ENCODE measurements around the gene FASTKD1. TPM values are rescaled to one million over a fixed set of nuclear protein-coding genes. Genes with fewer than 3 reads are reported as not detected.

Gene FASTKD1
- polyA plus RNA-seq, 3 donors, result 9.1 to 16.9 (median 14.3) TPM

- Histone ChIP-seq H3K4me3 (replicated peaks in 1 of 3; ENCODE audit: low read depth in 2 of 3, low read length in 3 of 3) (no peak overlapping the region), H3K36me3 (replicated peaks in 1 of 2; ENCODE audit: control insufficient read depth in 1 of 2, insufficient read depth in 2 of 2, low read length in 2 of 2) (peaks cover 0 to 4% of the 10 kb centered on the region in 2 donors), H3K4me1 (ENCODE audit: control insufficient read depth in 1 of 2, insufficient read depth in 2 of 2, low read length in 2 of 2) (peaks cover 27% of the 10 kb centered on the region in 2 donors), H3K9me3 (replicated peaks in 1 of 2; ENCODE audit: control insufficient read depth in 1 of 2, insufficient read depth in 1 of 2, low read length in 2 of 2) (no peaks in the 10 kb centered on the region), H3K27ac (ENCODE audit: low read depth in 1 of 2, low read length in 2 of 2) (peak overlapping the region; percentile 32 to 58), H3K4me2 (replicated peaks; ENCODE audit: extremely low read depth, low read length, poor library complexity, severe bottlenecking) (no peak overlapping the region), H4K20me1 (ENCODE audit: insufficient read depth, low read length) (peaks cover 81% of the 10 kb centered on the region), H3K9ac (ENCODE audit: insufficient read depth, low read length, poor library complexity, severe bottlenecking) (no peak overlapping the region), H3K27me3 (ENCODE audit: control insufficient read depth in 2 of 2, insufficient read depth in 2 of 2, low read length in 2 of 2) (no peaks in the 10 kb centered on the region), H2AFZ (ENCODE audit: insufficient read depth, low read depth, low read length, poor library complexity, severe bottlenecking) (no peak overlapping the region), H3K79me2 (ENCODE audit: insufficient read depth, low read length) (peaks cover 100% of the 10 kb centered on the region)
- WGBS (ENCODE audit: insufficient coverage), result 70% methylated on average over 2 of the region's 8 CpGs
- no peak for DNase-seq
- Mint-ChIP-seq H3K4me3 (no peak overlapping the region), H3K9me3 (peaks cover 0 to 3% (median 0%) of the 10 kb centered on the region in 7 donors), H3K27me3 (ENCODE audit: low read depth in 3 of 3) (no peaks in the 10 kb centered on the region), H3K36me3 (peaks cover 4 to 5% of the 10 kb centered on the region in 2 donors), H3K27ac (peak overlapping the region in 5 of 7 donors; percentile 61 to 71 (median 66)), H3K4me1 (peaks cover 37% of the 10 kb centered on the region)
- TF ChIP-seq CTCF (IDR thresholded peaks at IDR 0.05), result no peak
- intact Hi-C loops (cut with micrococcal nuclease), result no loop called here
Measured at GRCh38 chr2:169590804-169591203, 17.1 kb upstream of the FASTKD1 start.

- Histone ChIP-seq H3K9ac (ENCODE audit: insufficient read depth, low read length, poor library complexity, severe bottlenecking) (peak overlapping the region; percentile 92), H3K79me2 (ENCODE audit: insufficient read depth, low read length) (peaks cover 60% of the 10 kb centered on the region), H3K9me3 (replicated peaks in 1 of 2; ENCODE audit: control insufficient read depth in 1 of 2, insufficient read depth in 1 of 2, low read length in 2 of 2) (peaks cover 0 to 2% of the 10 kb centered on the region in 2 donors), H2AFZ (ENCODE audit: insufficient read depth, low read depth, low read length, poor library complexity, severe bottlenecking) (peak overlapping the region; percentile 81), H3K4me1 (ENCODE audit: control insufficient read depth in 1 of 2, insufficient read depth in 2 of 2, low read length in 2 of 2) (peaks cover 31 to 36% of the 10 kb centered on the region in 2 donors), H4K20me1 (ENCODE audit: insufficient read depth, low read length) (peaks cover 33% of the 10 kb centered on the region), H3K27ac (ENCODE audit: low read depth in 1 of 2, low read length in 2 of 2) (peak overlapping the region; percentile 96), H3K4me2 (replicated peaks; ENCODE audit: extremely low read depth, low read length, poor library complexity, severe bottlenecking) (peak overlapping the region; percentile 76), H3K4me3 (replicated peaks in 1 of 3; ENCODE audit: low read depth in 2 of 3, low read length in 3 of 3) (peak overlapping the region; percentile 59 to 100 (median 92)), H3K27me3 (ENCODE audit: control insufficient read depth in 2 of 2, insufficient read depth in 2 of 2, low read length in 2 of 2) (no peaks in the 10 kb centered on the region), H3K36me3 (replicated peaks in 1 of 2; ENCODE audit: control insufficient read depth in 1 of 2, insufficient read depth in 2 of 2, low read length in 2 of 2) (peaks cover 0 to 4% of the 10 kb centered on the region in 2 donors)
- H3K27ac Mint-ChIP-seq, result peak overlapping the region; percentile 99 to 100 (median 100)
- peaks cover 2 to 3% of the 10 kb centered on the region in 2 donors for H3K36me3 Mint-ChIP-seq
- WGBS (ENCODE audit: insufficient coverage), result 32% methylated on average over 2 of the region's 7 CpGs
- TF ChIP-seq CTCF (IDR thresholded peaks at IDR 0.05), result no peak
- H3K9me3 Mint-ChIP-seq, result peaks cover 0 to 9% (median 0%) of the 10 kb centered on the region in 7 donors
- DNase-seq, result no peak
- peak overlapping the region; percentile 98 to 99 for H3K4me3 Mint-ChIP-seq
- H3K27me3 Mint-ChIP-seq (ENCODE audit: low read depth in 3 of 3), result no peaks in the 10 kb centered on the region
- H3K4me1 Mint-ChIP-seq, result peaks cover 41% of the 10 kb centered on the region
- intact Hi-C loops (cut with micrococcal nuclease), result loop anchor here (10.0 kb wide), 2 partner anchors 109 to 239 kb away; partner anchors contain the start of genes CFAP210 (in 2 of the 2), PHOSPHO2 (in 2 of the 2), METTL5 (in 1 of the 2) and UBR3 (in 1 of the 2)
Measured at GRCh38 chr2:169585673-169586072, 12.0 kb upstream of the FASTKD1 start.

All from CD14-positive monocyte (primary cell).